Mesendoderm (in vitro differentiated cells): Measurements from ENCODE around the gene IRX2.

Source experiments
- DNase-seq: peaks from one replicate; pipeline ENCODE4 v3.0.0; 2013
- H2AK5ac ChIP-seq: 2 replicates; pipeline ENCODE4 v1.6.1; 2013; ENCODE audit warnings: low read length, inconsistent platforms
- H2BK120ac ChIP-seq: 2 replicates; pipeline ENCODE4 v1.6.1; 2013; ENCODE audit warnings: low read depth, mild to moderate bottlenecking, low read length, moderate library complexity, mixed read lengths
- H2BK15ac ChIP-seq: replicated peaks from 2 replicates; pipeline ENCODE4 v1.6.1; 2013; ENCODE audit warnings: low read depth, mild to moderate bottlenecking, moderate library complexity
- H2BK5ac ChIP-seq: 2 replicates; pipeline ENCODE4 v1.6.1; 2013; ENCODE audit warnings: low read length, inconsistent platforms
- H3K18ac ChIP-seq: 2 replicates; pipeline ENCODE4 v1.6.1; 2013; ENCODE audit warnings: mild to moderate bottlenecking, low read length, mixed read lengths
- H3K23ac ChIP-seq: one replicate; pipeline ENCODE4 v1.6.1; 2013; ENCODE audit warnings: low read length
- H3K27ac ChIP-seq: 2 replicates; pipeline ENCODE4 v1.5.1; 2013; ENCODE audit warnings: low read depth, mild to moderate bottlenecking, inconsistent platforms, low read length, moderate library complexity
- H3K27me3 ChIP-seq: 2 replicates; pipeline ENCODE4 v1.6.1; 2013; ENCODE audit warnings: low read length, control low read depth, mild to moderate bottlenecking, inconsistent platforms; ENCODE audit not compliant: insufficient read depth, poor library complexity
- H3K36me3 ChIP-seq: 2 replicates; pipeline ENCODE4 v1.6.1; 2013; ENCODE audit warnings: low read length, inconsistent platforms; ENCODE audit not compliant: control insufficient read depth, insufficient read depth
- H3K4ac ChIP-seq: one replicate; pipeline ENCODE4 v1.6.1; 2013; ENCODE audit warnings: low read depth, mild to moderate bottlenecking, low read length, moderate library complexity
- H3K4me1 ChIP-seq: 2 replicates; pipeline ENCODE4 v1.6.1; 2013; ENCODE audit warnings: low read depth, low read length, inconsistent platforms; ENCODE audit not compliant: control insufficient read depth
- H3K4me2 ChIP-seq: 2 replicates; pipeline ENCODE4 v1.6.1; 2013; ENCODE audit warnings: low read length
- H3K4me3 ChIP-seq: 2 replicates; pipeline ENCODE4 v1.5.1; 2013; ENCODE audit warnings: mild to moderate bottlenecking, low read length
- H3K56ac ChIP-seq: one replicate; pipeline ENCODE4 v1.6.1; 2013; ENCODE audit warnings: low read length
- H3K79me1 ChIP-seq: 2 replicates; pipeline ENCODE4 v1.6.1; 2013; ENCODE audit warnings: low read length, inconsistent platforms
- H3K79me2 ChIP-seq: 2 replicates; pipeline ENCODE4 v1.6.1; 2013; ENCODE audit warnings: mild to moderate bottlenecking, low read length; ENCODE audit not compliant: control insufficient read depth, insufficient read depth
- H3K9ac ChIP-seq: 2 replicates; pipeline ENCODE4 v1.6.1; 2013; ENCODE audit warnings: low read length, inconsistent platforms
- H4K5ac ChIP-seq: one replicate; pipeline ENCODE4 v1.6.1; 2013; ENCODE audit warnings: low read length
- H4K8ac ChIP-seq: one replicate; pipeline ENCODE4 v1.6.1; 2013; ENCODE audit warnings: low read depth, mild to moderate bottlenecking, control low read depth, low read length, moderate library complexity
- WGBS: extraction: QIAGEN DNeasy Blood & Tissue Kit; methylation state at CpG from one replicate; pipeline ENCODE4 v1.1.7; 2013; ENCODE audit warnings: low lambda C conversion rate, missing lambda C conversion rate; ENCODE audit not compliant: insufficient coverage; ENCODE audit errors: extremely low coverage; 5-methylcytosine and 5-hydroxymethylcytosine counted together

The IRX2 gene

DNA sequence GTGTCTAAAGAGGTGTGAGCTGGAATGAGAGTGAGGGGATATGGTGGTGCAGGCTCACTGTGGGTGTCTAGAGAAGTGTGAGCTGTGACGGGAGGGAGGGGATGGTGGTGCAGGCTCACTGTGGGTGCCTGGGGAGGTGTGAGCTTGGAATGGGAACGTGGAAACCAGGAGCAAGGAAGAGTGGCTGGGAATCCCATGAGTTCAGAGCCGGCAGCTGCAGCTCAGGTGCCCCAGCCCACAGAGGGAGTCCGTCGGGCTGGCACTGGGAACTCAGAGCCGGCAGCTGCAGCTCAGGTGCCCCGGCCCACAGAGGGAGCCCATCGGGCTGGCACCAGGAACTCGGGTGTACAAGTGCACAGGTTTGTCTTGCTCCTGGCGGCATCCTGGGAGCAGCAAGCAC lies 45.6 kb downstream of the IRX2 start:
- Histone ChIP-seq H2BK15ac (no peak overlapping the region), H3K18ac (no peak overlapping the region), H3K4me1 (no peaks in the 10 kb centered on the region), H3K23ac (no peak overlapping the region), H3K27me3 (no peaks in the 10 kb centered on the region), H2AK5ac (no peak overlapping the region), H3K79me1 (no peaks in the 10 kb centered on the region), H3K4me3 (no peak overlapping the region), H3K79me2 (no peaks in the 10 kb centered on the region), H3K27ac (no peak overlapping the region), H2BK120ac (no peak overlapping the region), H3K9ac (no peak overlapping the region), H3K36me3 (no peaks in the 10 kb centered on the region), H3K56ac (no peak overlapping the region), H2BK5ac (no peak overlapping the region), H4K8ac (no peak overlapping the region), H3K4ac (no peak overlapping the region), H4K5ac (no peak overlapping the region), H3K4me2 (no peak overlapping the region)
- WGBS: no CpG with 5 or more reads among the region's 10 CpGs
- no peak for DNase-seq

DNA sequence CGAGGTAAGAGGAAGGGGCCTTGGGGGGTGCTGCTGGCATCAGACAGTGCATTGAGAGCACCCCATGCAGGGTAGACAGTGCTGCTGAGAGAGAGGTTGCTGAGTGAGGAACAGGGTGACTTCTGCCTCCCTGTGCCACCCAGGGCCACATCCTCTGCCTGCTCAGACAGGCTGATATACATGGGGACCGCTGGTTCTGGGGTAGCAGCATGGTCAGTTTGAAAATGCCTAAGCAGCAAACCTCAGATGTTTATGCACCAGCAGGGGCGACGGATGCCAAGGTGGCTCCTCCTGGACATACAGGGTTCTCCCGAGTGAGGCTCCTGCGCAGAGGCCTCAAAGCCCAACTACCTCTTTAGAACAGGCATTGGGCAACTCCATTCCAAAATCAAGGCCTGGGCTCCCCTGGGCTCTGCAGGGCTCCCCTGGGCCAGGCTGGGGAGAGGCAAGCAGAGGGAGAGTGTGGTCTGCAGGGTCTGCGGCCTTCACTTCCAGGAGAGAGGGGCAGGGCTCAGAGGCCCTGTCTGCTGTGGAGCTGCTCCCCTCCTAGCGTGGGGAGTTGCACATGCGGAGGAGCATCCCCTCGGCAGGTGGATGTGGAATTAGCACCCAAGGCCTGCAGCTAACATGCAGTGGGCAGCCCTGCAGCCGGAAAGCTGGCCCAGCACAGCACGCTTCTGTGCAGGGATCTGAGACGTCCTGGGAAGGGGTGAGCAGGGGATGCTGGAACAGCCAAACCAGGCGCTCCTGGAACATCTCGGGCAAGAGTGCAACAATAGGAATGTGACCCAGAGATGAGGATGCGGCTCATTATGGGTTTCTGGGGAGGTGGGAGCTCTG lies 46.5 kb downstream of the IRX2 start:
- Histone ChIP-seq H3K79me2 (no peaks in the 10 kb centered on the region), H3K4ac (no peak overlapping the region), H2BK120ac (no peak overlapping the region), H3K36me3 (no peaks in the 10 kb centered on the region), H4K8ac (no peak overlapping the region), H2BK5ac (no peak overlapping the region), H3K56ac (no peak overlapping the region), H3K4me1 (no peaks in the 10 kb centered on the region), H2AK5ac (no peak overlapping the region), H3K27ac (no peak overlapping the region), H3K4me2 (no peak overlapping the region), H3K79me1 (no peaks in the 10 kb centered on the region), H2BK15ac (no peak overlapping the region), H3K9ac (no peak overlapping the region), H3K27me3 (no peaks in the 10 kb centered on the region), H3K23ac (no peak overlapping the region), H4K5ac (no peak overlapping the region), H3K18ac (no peak overlapping the region), H3K4me3 (no peak overlapping the region)
- DNase-seq: no peak
- no CpG with 5 or more reads among the region's 16 CpGs for WGBS

DNA sequence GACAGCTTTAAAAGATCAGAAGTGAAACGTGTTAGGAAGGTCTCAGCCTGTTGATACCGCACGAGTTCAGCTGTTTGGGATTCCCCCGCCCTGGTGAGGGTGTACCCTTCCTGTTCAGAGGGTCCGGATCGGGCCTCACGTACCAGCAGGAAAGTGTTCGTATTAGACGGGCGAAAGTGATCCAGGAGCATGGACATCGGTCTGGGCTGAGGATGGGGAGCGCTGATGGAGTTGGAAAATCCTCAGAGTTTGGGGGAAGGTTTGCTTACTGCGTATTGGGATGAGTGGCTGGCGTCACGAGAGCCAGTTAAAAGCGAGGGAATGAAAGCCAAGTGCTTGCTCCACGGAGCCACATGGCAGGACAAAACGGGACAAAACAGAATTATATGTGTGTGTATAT lies 47.4 kb downstream of the IRX2 start:
- Histone ChIP-seq H3K9ac (no peak overlapping the region), H3K4me1 (no peaks in the 10 kb centered on the region), H3K4me3 (no peak overlapping the region), H3K27me3 (no peaks in the 10 kb centered on the region), H2BK15ac (no peak overlapping the region), H3K23ac (no peak overlapping the region), H2BK120ac (no peak overlapping the region), H3K79me2 (no peaks in the 10 kb centered on the region), H3K27ac (no peak overlapping the region), H3K79me1 (no peaks in the 10 kb centered on the region), H2BK5ac (no peak overlapping the region), H4K8ac (no peak overlapping the region), H3K56ac (no peak overlapping the region), H4K5ac (no peak overlapping the region), H3K4ac (no peak overlapping the region), H3K36me3 (no peaks in the 10 kb centered on the region), H2AK5ac (no peak overlapping the region), H3K18ac (no peak overlapping the region), H3K4me2 (no peak overlapping the region)
- DNase-seq: no peak
- WGBS: no CpG with 5 or more reads among the region's 18 CpGs

DNA sequence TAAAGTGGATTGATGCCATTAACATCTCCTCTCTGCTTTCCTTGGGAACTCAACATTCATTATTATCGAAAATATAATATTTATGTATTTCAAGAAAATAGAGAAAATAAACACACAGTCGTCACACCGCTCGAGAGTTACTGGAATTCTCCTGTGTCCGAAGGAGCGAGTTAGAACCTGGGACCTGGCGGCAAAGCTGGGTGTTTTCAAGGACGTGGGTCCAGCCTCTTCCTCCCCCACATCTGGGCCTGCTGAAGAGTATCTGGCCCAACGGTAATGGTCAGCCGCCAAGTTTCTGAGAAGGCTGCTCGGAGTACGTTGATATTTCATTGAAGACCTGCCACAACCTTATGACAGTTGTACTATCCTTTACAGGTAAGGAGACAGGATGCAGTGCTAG lies 47.9 kb downstream of the IRX2 start:
- H3K27ac ChIP-seq: no peak overlapping the region
- H3K4me2 ChIP-seq: no peak overlapping the region
- no peaks in the 10 kb centered on the region for H3K36me3 ChIP-seq
- WGBS: no CpG with 5 or more reads among the region's 12 CpGs
- H4K8ac ChIP-seq: no peak overlapping the region
- no peak overlapping the region for H3K56ac ChIP-seq
- no peak for DNase-seq
- no peaks in the 10 kb centered on the region for H3K27me3 ChIP-seq
- H2BK120ac ChIP-seq: no peak overlapping the region
- H3K4ac ChIP-seq: no peak overlapping the region
- no peak overlapping the region for H2BK5ac ChIP-seq
- H3K79me2 ChIP-seq: no peaks in the 10 kb centered on the region
- H2BK15ac ChIP-seq: no peak overlapping the region
- H3K18ac ChIP-seq: no peak overlapping the region
- H3K4me3 ChIP-seq: no peak overlapping the region
- no peaks in the 10 kb centered on the region for H3K79me1 ChIP-seq
- no peaks in the 10 kb centered on the region for H3K4me1 ChIP-seq
- no peak overlapping the region for H4K5ac ChIP-seq
- H3K9ac ChIP-seq: no peak overlapping the region
- H2AK5ac ChIP-seq: no peak overlapping the region
- H3K23ac ChIP-seq: no peak overlapping the region

DNA sequence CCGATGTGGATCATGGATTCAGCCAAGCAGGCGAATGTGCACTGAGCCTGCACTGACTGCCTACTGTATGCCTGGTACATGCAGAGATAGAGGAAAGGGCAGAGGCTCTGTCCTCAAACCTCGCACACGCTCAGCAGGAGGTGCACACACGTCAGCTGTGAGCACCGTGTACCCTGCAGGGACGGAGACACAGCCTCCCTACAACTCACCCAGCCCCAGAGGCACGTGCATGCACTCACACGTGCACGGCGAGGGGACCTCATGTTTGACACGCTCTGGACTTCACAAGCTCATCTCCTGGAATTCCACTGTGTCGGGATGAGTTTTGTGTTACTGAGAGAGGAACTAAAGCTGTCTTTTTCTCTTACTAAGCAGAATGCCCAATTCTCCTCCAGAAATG lies 48.4 kb downstream of the IRX2 start:
- Histone ChIP-seq H3K4me1 (no peaks in the 10 kb centered on the region), H3K4ac (no peak overlapping the region), H3K18ac (no peak overlapping the region), H2BK120ac (no peak overlapping the region), H3K27ac (no peak overlapping the region), H3K4me3 (no peak overlapping the region), H2BK15ac (no peak overlapping the region), H3K23ac (no peak overlapping the region), H3K9ac (no peak overlapping the region), H3K4me2 (no peak overlapping the region), H3K56ac (no peak overlapping the region), H4K8ac (no peak overlapping the region), H3K36me3 (no peaks in the 10 kb centered on the region), H4K5ac (no peak overlapping the region), H3K79me1 (no peaks in the 10 kb centered on the region), H2BK5ac (no peak overlapping the region), H3K79me2 (no peaks in the 10 kb centered on the region), H3K27me3 (no peaks in the 10 kb centered on the region), H2AK5ac (no peak overlapping the region)
- no peak for DNase-seq
- WGBS: no CpG with 5 or more reads among the region's 13 CpGs
